ENCODE measurements around the gene ENTPD7.

ENTPD7 gene

GRCh38 chr10:99628923-99629624 is 30.2 kb upstream of the ENTPD7 start:
- no peak for TF ChIP-seq CTCF (IDR thresholded peaks at IDR 0.05; ENCODE audit: extremely low read depth, missing control alignments)
- no peak for DNase-seq (ENCODE audit: low spot score)

GRCh38 chr10:99629625-99629978 is 29.7 kb upstream of the ENTPD7 start:
- DNase-seq (ENCODE audit: low spot score): no peak
- no peak for TF ChIP-seq CTCF (IDR thresholded peaks at IDR 0.05; ENCODE audit: extremely low read depth, missing control alignments)

DNA sequence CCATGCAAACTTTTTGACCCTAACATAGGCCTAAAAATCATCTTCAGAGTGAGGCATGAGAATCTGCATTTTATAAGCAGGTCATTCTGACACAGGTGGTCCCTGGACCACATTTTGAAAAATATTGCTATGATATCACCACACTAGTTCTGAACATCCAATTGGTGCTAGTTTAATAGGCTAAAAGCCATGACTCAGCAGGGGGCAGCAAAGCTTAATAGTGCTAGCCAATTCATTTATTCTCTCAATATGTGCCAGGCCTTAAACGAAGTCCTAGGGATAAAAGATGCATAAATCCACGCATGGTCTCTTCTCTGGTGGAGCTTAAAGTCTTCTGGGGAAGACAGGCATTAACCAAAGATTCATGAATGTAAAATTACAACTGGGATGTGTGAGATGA is 28.9 kb upstream of the ENTPD7 start:
- TF ChIP-seq CTCF (IDR thresholded peaks at IDR 0.05; ENCODE audit: extremely low read depth, missing control alignments): peak; percentile 26
- peak; percentile 22 for DNase-seq (ENCODE audit: low spot score)

- no peak for DNase-seq (ENCODE audit: low spot score)
- no peak for TF ChIP-seq CTCF (IDR thresholded peaks at IDR 0.05; ENCODE audit: extremely low read depth, missing control alignments)
These were observed 28.3 kb upstream of the ENTPD7 start for GRCh38 chr10:99630991-99631390.

- TF ChIP-seq CTCF (IDR thresholded peaks at IDR 0.05; ENCODE audit: extremely low read depth, missing control alignments): no peak
- no peak for DNase-seq (ENCODE audit: low spot score)
These were observed 27.8 kb upstream of the ENTPD7 start for GRCh38 chr10:99631496-99631895.

GRCh38 chr10:99633832-99634231 is 25.5 kb upstream of the ENTPD7 start:
- no peak for TF ChIP-seq CTCF (IDR thresholded peaks at IDR 0.05; ENCODE audit: extremely low read depth, missing control alignments)
- DNase-seq (ENCODE audit: low spot score): no peak

GRCh38 chr10:99647601-99648151 is 11.6 kb upstream of the ENTPD7 start:
- no peak for TF ChIP-seq CTCF (IDR thresholded peaks at IDR 0.05; ENCODE audit: extremely low read depth, missing control alignments)
- no peak for DNase-seq (ENCODE audit: low spot score)

Measured in GM20000 (cell line).